GM12891 (cell line): ENCODE data around the gene KDM4E.

Experiments used
- POLR2A ChIP-seq: IDR thresholded peaks from 2 replicates; pipeline ENCODE4 v1.6.1; 2011; ENCODE audit warnings: low read depth, low read length, control low read depth
- POLR2AphosphoS5 ChIP-seq: IDR thresholded peaks from 2 replicates; pipeline ENCODE4 v1.6.1; 2011; ENCODE audit warnings: low read depth, low read length, control low read depth
- POU2F2 ChIP-seq: IDR thresholded peaks from 2 replicates; pipeline ENCODE4 v1.6.1; 2011; ENCODE audit warnings: low read depth, mild to moderate bottlenecking, control low read depth, low read length, moderate library complexity
- SPI1 ChIP-seq: IDR thresholded peaks from 2 replicates; pipeline ENCODE4 v1.6.1; 2011; ENCODE audit warnings: low read depth, low read length, control low read depth
- TAF1 ChIP-seq: IDR thresholded peaks from 2 replicates; pipeline ENCODE4 v1.6.1; 2011; ENCODE audit warnings: low read depth, low read length, control low read depth

DNA sequence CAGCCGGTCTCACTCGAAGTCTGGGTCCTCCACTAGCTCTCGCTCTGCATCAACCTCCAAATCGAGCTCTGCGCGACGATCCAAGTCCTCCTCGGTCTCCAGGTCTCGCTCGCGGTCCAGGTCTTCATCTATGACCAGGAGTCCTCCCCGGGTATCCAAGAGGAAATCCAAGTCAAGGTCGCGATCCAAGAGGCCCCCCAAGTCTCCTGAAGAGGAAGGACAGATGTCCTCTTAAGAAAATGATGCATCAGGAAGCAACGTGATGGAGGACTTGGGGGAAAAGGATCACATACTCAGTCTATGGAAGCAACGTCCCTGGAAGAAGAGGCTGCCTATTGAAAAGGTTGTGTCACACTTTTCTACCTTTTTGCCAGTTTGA is 42.8 kb downstream of the KDM4E start:
- TF ChIP-seq TAF1 (no peak), POLR2A (peak; percentile 0; the same call in 1 of the 2 replicates), POLR2AphosphoS5 (0 out of 2 replicates have a peak, but pooled peaks have one; percentile 51), SPI1 (no peak), POU2F2 (no peak)
